Heart left ventricle (tissue), 13 donors: ENCODE data around the gene PYROXD2.

Source experiments
- POLR2A ChIP-seq, 2 donors: fragments of 450-650 bp; IDR thresholded peaks; one replicate each; pipeline ENCODE4 v1.6.1; 2017; ENCODE audit warnings: antibody characterized with exemption in 2 of 2, mild to moderate bottlenecking in 2 of 2, moderate library complexity in 2 of 2
- TF ChIP-seq, protein P1 (sequence below), 12 donors: fragments of 200-600 bp; sonication (generic) in 4 of 12; IDR thresholded peaks; one replicate each; pipeline versions ENCODE4 v1.5.0 to v1.8.0; 2018 to 2022; ENCODE audit warnings: antibody characterized with exemption in 12 of 12, mild to moderate bottlenecking in 5 of 12
- donor health status: ischemic (EF 13 %, LVEDD 7.1; RV severe dilation, severe dysfunction).
- donor health status: DM: no; HTN: yes; CAD: no.
- donor health status: DM: no; HTN: no; CAD: no.
- donor health status: ischemic (EF 25% LVEDD 6.9; RV normal size, moderate dysfunction).
- donor health status: ischemic (EF 25% LVEDD 5.7; RV mildly dilated, moderate dysfunction).
- donor health status: ischemic (EF 35%, LVEDD 5.7; RV mildly dilated, moderate dysfunction).
- donor health status: nonischemic (EF 11% LVEDD 7.7; RV severe dilation, severe dysfunction).
- donor health status: DM: yes; HTN: yes; CAD: no.
- donor health status: PGD.
- donor health status: ischemic (EF 29% LVEDD 5.4; RV normal size, mild dysfunction).
- donor health status: nonischemic (EF 23%, LVEDD 6.1; RV moderate dilation, normal function).

DNA sequence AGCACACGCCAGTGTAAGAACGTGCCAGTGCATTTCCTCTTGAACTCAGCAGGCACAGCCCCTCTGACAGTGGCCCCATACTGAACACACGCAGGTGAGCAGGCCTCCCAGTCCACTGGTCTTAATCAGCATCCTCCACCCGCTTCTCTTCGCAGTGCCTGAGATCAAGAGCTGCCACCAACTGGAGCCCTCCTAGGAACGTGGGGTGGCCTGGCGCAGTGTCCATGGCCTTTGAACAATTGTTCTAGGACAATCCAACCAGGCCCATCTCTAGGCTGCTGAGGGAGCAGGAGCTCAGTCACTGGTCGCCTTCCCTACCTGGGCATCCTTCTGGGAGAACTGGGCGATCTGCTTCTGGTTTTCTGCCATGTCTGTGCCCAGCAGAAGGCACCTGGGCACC, 15.2 kb downstream of the PYROXD2 start:
- TF ChIP-seq, protein P1, sequence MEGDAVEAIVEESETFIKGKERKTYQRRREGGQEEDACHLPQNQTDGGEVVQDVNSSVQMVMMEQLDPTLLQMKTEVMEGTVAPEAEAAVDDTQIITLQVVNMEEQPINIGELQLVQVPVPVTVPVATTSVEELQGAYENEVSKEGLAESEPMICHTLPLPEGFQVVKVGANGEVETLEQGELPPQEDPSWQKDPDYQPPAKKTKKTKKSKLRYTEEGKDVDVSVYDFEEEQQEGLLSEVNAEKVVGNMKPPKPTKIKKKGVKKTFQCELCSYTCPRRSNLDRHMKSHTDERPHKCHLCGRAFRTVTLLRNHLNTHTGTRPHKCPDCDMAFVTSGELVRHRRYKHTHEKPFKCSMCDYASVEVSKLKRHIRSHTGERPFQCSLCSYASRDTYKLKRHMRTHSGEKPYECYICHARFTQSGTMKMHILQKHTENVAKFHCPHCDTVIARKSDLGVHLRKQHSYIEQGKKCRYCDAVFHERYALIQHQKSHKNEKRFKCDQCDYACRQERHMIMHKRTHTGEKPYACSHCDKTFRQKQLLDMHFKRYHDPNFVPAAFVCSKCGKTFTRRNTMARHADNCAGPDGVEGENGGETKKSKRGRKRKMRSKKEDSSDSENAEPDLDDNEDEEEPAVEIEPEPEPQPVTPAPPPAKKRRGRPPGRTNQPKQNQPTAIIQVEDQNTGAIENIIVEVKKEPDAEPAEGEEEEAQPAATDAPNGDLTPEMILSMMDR (IDR thresholded peaks at IDR 0.05): no peak
- TF ChIP-seq POLR2A (IDR thresholded peaks at IDR 0.05): no peak
